ENCODE measurements around the gene RET. TPM values are rescaled to one million over a fixed set of nuclear protein-coding genes. Genes with fewer than 3 reads are reported as not detected.

The RET gene
- total RNA-seq, 1 donor from 2014 or later, result 0.07 TPM

GRCh38 chr10:43166207-43166879 is 89.5 kb downstream of the RET start:
- no peak for DNase-seq (ENCODE audit: low read depth, low spot score)

GRCh38 chr10:43166880-43167497 is 90.1 kb downstream of the RET start:
- no peak for DNase-seq (ENCODE audit: low read depth, low spot score)

- DNase-seq (ENCODE audit: low read depth, low spot score), result no peak
Measured at GRCh38 chr10:43167498-43167889, 90.6 kb downstream of the RET start.

- no peak for DNase-seq (ENCODE audit: low read depth, low spot score)
Measured at GRCh38 chr10:43170491-43170890, 93.6 kb downstream of the RET start.

GRCh38 chr10:43172645-43173044 is 95.8 kb downstream of the RET start:
- no peak for DNase-seq (ENCODE audit: low read depth, low spot score)

GRCh38 chr10:43173120-43173519 is 96.3 kb downstream of the RET start:
- no peak for DNase-seq (ENCODE audit: low read depth, low spot score)

GRCh38 chr10:43174969-43175368 is 98.1 kb downstream of the RET start:
- no peak for DNase-seq (ENCODE audit: low read depth, low spot score)

GRCh38 chr10:43176271-43176670 is 99.4 kb downstream of the RET start:
- DNase-seq (ENCODE audit: low read depth, low spot score), result no peak

- DNase-seq (ENCODE audit: low read depth, low spot score), result no peak
Measured at GRCh38 chr10:43177595-43177994, 100.7 kb downstream of the RET start.

Other genes with a start within 250 kb of the RET start
- 12.7 and 17.3 TPM in 2 replicates for gene CSGALNACT2, start 61.4 kb downstream of the RET start, total RNA-seq
- 0.42 and 0.53 TPM in 2 replicates for gene RASGEF1A, start 190.0 kb downstream of the RET start, total RNA-seq